Mesodermal cell (in vitro differentiated cells): Measurements from ENCODE around the gene TEKT4. TPM values are rescaled to one million over a fixed set of nuclear protein-coding genes. Genes with fewer than 3 reads are reported as not detected.
"Not testable (repeated sequence)": the region's sequence is repeated elsewhere in the genome, so short reads cannot be mapped to it uniquely, and the experiment has no call there.

ENCODE experiments used
- H3K27ac ChIP-seq: 2 replicates; pipeline ENCODE4 v1.7.0; 2013; ENCODE audit warnings: mild to moderate bottlenecking, low read depth, low read length, moderate library complexity; ENCODE audit not compliant: severe bottlenecking
- H3K36me3 ChIP-seq: 2 replicates; pipeline ENCODE4 v1.7.1; 2013; ENCODE audit warnings: mild to moderate bottlenecking, low read length, moderate library complexity; ENCODE audit not compliant: control insufficient read depth, insufficient read depth
- H3K4me1 ChIP-seq: one replicate; pipeline ENCODE4 v1.7.1; 2013; ENCODE audit warnings: mild to moderate bottlenecking, low read length; ENCODE audit not compliant: insufficient read depth, control insufficient read depth, poor library complexity, severe bottlenecking
- H3K4me3 ChIP-seq: 2 replicates; pipeline ENCODE4 v1.7.0; 2013; ENCODE audit warnings: low read length, control low read depth, mild to moderate bottlenecking; ENCODE audit not compliant: insufficient read depth, poor library complexity, severe bottlenecking; ENCODE audit errors: extremely low read depth
- H3K9me3 ChIP-seq: 2 replicates; pipeline ENCODE4 v1.7.1; 2013; ENCODE audit warnings: mild to moderate bottlenecking, low read length, moderate library complexity; ENCODE audit not compliant: control insufficient read depth
- WGBS, 2 experiments: methylation state at CpG; one replicate each; pipeline ENCODE4 v1.1.5; 2013; ENCODE audit warnings: missing lambda C conversion rate in 2 of 2; ENCODE audit not compliant: insufficient coverage in 2 of 2; 5-methylcytosine and 5-hydroxymethylcytosine counted together
- polyA plus RNA-seq, 2 experiments: library from polyadenylated mRNA; stranded (reverse); fragments of 50-300 nt; gene quantifications; one replicate each; pipeline ENCODE4 v1.2.3, GENCODE V29; 2013

TEKT4 gene, protein sequence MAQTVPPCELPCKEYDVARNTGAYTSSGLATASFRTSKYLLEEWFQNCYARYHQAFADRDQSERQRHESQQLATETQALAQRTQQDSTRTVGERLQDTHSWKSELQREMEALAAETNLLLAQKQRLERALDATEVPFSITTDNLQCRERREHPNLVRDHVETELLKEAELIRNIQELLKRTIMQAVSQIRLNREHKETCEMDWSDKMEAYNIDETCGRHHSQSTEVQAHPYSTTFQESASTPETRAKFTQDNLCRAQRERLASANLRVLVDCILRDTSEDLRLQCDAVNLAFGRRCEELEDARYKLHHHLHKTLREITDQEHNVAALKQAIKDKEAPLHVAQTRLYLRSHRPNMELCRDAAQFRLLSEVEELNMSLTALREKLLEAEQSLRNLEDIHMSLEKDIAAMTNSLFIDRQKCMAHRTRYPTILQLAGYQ
- not detected for polyA plus RNA-seq (2013, experiment 1 of 2)
- not detected for polyA plus RNA-seq (2013, experiment 2 of 2)

DNA sequence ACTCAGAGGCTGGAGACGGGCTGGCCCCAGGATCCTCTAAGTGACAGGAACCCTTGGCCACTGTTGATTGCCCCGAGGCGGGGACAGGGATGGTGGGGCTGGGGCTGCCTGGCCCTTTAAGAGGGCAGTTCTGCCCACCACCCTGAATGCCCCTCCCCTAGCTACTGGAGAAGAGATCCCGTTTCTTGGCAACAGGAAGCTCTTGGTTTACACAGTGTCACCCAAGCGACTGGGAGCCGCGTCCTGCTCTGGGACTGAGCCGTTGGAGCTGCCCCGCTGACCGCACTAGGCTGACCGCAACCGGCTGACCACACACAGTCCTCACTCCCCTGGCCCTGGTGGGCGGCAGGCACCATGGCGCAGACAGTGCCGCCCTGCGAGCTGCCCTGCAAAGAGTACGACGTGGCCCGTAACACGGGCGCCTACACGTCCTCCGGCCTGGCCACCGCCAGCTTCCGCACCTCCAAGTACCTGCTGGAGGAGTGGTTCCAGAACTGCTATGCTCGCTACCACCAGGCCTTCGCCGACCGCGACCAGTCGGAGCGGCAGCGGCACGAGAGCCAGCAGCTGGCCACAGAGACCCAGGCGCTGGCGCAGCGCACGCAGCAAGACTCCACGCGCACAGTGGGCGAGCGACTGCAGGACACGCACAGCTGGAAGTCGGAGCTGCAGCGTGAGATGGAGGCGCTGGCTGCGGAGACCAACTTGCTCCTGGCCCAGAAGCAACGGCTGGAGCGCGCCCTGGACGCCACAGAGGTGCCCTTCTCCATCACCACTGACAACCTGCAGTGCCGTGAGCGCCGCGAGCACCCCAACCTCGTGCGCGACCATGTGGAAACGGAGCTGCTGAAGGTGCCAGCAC is at the start of gene TEKT4:
Gene TEKT4, plus strand, starts transcription at position 205 of the 862 bp plus-strand sequence. Its CDS starts 150 bp downstream, at position 355.
- peak within 1 kb of the TSS; percentile 8 for H3K4me3 ChIP-seq
- H3K4me1 ChIP-seq: no peaks in the 10 kb centered on the region
- H3K36me3 ChIP-seq: no peaks in the 10 kb centered on the region
- 50 to 60% methylated on average over 47 to 52 of the region's 59 CpGs for WGBS, 2 experiments
- H3K9me3 ChIP-seq: no peaks in the 10 kb centered on the region
- no peak within 1 kb of the TSS for H3K27ac ChIP-seq

DNA sequence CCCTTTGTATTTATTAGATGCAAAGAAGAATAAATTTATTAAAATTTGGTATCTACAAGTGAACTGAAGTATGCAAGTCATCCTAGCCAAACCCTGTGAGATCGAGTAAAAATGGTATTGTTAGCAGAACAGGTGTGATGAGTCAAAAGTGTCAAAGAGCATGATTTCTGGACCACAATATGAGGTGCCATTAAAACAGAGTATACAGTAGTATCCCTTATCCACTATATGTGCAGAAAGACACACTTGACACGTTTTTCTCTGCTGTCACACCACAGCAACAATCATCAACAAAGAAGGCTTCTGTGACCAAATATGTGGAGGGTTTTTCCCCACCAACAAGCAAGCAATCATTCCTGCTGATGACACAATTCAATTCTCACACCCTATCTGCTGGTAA is 32.0 kb upstream of the TEKT4 start:
- H3K9me3 ChIP-seq, H3K4me3 ChIP-seq, H3K4me1 ChIP-seq, H3K36me3 ChIP-seq, H3K27ac ChIP-seq: not testable (repeated sequence)
- WGBS, 2 experiments: 0 to 14% methylated on average over 1 of the region's 2 CpGs

DNA sequence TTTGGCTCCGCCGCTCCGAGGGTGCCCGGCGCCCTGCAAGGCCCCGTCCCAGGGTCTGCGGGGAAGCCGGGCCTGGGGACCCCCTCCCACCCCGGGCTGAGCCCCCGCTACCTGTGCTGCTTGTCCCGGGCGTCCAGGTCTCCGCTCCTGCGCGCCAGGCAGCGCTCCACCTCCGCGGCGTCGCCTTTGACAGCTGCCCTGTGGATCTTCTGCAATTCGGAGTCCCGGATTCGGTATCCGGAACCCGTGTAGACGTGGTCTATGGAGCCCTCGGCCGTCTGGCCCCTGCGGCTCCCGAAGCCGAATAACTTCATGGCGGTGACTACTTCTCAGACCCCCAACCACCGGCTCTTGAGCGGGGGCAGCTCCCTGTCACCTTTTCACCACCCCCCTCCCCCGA is 14.4 kb upstream of the TEKT4 start:
- H3K9me3 ChIP-seq, H3K27ac ChIP-seq, H3K36me3 ChIP-seq, H3K4me1 ChIP-seq, H3K4me3 ChIP-seq: not testable (repeated sequence)
- 37 to 56% methylated on average over 8 to 23 of the region's 35 CpGs for WGBS, 2 experiments

DNA sequence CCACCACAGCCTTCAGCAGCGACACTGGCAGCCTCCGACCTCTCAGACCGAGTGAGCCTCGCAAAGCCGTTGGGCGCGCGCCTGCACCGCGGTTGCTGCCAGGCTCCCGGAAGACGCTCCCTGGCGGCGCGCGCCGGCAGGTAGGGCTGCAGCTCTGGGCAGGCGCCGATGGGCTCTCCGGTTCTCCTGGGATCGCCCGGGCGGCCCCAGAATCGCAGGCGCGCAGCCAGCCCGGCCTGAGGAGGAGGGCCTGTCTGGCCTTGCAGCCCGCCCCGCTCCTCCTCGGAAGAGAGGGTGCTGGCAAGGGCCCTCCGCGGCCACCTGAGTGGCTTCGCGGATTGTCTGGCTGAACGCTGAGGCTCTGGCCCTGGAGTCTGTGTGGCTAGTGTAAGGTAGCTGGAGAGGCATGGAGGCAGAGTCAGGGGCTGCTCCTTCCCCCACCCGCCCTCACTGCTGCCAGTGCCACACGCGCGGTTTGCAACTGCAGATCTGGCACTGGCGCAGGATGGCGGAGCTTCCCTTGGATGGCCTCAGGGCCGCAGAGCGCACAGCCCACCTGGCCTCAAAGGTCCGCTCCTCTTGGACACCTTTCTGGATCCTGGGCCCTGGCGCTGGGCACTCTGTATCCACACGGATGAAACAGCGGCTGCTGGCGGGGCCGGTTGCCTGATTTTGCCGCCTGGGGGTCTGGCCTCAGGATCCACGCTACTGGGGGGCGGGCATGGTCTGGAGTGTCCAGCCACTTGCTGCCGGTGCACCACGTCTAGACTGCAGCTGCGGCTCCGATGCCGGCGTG is 13.7 kb upstream of the TEKT4 start:
- H3K27ac ChIP-seq, H3K4me1 ChIP-seq, H3K36me3 ChIP-seq, H3K9me3 ChIP-seq, H3K4me3 ChIP-seq: not testable (repeated sequence)
- 58 to 71% methylated on average over 42 of the region's 58 CpGs for WGBS, 2 experiments

DNA sequence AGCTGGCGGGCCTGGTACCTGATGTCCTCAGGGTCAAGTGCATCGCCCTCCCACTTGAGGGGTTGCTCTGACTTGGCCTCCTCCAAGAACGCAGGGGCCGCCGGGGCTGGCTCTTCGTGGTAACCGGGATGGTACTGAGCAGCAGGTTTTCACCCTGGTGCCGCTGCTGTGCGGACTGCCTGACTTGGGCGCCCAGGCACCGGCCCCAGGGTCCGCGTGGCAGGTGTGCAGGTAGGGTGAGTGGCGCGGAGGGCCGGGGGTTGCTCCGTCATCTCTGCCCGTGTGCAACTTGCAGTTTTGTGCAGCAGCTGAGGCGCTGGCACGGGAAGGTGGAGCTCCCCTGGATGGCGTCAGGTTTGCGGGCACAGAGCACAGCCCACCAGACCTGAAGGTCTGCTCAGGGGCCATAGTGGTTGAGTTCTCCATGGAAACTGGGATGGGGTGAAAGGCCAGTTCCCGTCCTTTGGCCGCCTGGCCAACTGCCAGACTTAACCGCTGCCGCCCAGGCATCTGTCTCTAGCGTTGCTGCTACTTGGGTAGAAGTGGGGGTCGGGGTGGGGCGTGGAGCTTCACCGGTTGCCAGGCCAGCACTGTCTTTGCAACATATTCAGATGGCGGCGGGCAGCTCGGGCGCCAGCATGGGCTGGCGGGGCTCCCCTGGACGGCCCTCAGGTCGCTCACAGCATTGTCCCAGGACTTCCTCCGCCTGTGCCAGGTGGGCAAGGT is 12.9 kb upstream of the TEKT4 start:
- not testable (repeated sequence) for H3K4me3 ChIP-seq, H3K9me3 ChIP-seq, H3K36me3 ChIP-seq, H3K4me1 ChIP-seq, H3K27ac ChIP-seq
- WGBS, 2 experiments: 83 to 92% methylated on average over 17 to 26 of the region's 38 CpGs

DNA sequence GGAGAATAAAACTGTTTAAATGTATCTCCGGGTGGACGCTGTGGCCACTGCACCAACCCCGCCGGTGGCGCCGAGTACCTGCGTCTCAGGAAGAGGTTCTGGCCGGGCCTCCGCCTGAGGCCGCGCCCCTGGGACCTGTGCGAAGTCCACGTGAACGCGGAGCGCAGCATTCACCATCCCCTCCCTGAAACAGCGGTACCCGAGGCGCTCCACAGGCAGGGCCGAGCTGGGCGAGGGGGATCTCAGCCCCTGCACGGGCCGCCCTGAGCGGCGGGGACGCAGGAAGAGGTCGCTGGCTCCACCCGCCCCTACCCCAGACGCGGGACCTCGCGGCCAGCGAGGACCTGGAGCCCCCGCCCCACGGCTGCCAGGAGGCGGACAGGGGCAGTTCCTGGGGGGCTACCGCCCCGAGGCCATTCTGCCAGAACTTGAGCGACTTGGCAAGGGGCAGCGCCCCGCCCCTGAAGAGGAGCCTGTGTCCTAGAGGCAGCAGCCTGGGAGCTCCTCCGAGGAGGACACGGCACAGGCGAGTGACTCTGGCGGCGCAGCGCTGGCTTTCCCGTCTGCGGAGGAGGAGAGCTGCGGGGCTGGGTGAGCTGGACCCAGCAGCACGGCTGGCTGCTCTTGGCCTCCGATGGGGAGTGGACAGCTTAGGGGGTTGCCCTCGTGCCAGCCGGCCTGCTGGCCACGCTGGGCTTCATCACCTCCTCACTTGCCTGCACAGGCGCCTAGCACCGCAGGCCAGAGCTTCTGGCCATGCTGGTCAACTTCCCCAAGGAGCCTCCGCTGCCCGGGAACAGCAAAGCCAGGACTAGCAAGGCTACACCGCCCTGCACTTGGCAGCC is 9.7 kb upstream of the TEKT4 start:
- no peaks in the 10 kb centered on the region for H3K9me3 ChIP-seq
- H3K27ac ChIP-seq: no peak overlapping the region
- H3K36me3 ChIP-seq: no peaks in the 10 kb centered on the region
- 49 to 50% methylated on average over 42 to 55 of the region's 60 CpGs for WGBS, 2 experiments
- H3K4me1 ChIP-seq: no peaks in the 10 kb centered on the region
- no peak overlapping the region for H3K4me3 ChIP-seq

DNA sequence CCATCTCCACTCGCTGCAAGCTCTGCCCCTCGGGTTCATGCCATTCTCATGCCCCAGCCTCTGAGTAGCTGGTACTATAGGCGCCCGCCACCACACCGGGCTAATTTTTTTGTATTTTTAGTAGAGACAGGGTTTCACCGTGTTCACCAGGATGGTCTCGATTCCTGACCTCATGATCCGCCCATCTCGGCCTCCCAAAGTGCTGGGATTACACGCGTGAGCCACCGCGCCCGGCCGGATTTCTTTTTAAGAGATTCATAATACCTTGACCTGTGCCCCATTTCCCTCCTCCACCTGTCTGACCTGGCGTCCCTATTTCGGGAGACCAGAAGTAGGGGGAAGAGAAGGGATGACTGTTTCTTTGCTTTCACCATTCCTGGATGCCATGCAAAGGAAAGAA is 8.3 kb upstream of the TEKT4 start:
- not testable (repeated sequence) for H3K4me3 ChIP-seq, H3K27ac ChIP-seq, H3K9me3 ChIP-seq, H3K36me3 ChIP-seq, H3K4me1 ChIP-seq
- WGBS, 2 experiments: 82 to 88% methylated on average over 5 to 9 of the region's 17 CpGs

DNA sequence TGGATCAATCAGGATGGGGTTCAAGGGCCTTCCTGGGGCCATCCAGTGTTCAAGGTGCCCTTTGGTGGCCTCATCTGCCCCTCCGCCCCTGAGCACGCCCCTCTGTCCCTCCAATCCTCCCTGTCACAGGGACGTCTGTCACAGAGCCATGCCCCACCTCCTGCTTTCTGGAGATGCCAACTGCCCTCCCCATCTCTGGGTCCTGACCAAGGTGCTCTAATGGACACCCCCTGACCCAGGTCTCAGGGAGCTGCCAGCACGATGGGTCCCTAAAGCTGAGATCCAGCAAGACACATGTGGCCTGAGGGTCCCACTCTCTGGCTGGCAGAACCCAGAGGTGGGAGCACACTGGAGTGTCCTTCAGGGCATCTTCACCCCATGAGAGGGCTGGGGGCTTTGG is 2.1 kb upstream of the TEKT4 start:
- WGBS, 2 experiments: 78 to 93% methylated on average over 3 to 4 of the region's 4 CpGs
- Histone ChIP-seq H3K4me3 (no peak overlapping the region), H3K4me1 (no peaks in the 10 kb centered on the region), H3K27ac (no peak overlapping the region), H3K36me3 (no peaks in the 10 kb centered on the region), H3K9me3 (no peaks in the 10 kb centered on the region)

DNA sequence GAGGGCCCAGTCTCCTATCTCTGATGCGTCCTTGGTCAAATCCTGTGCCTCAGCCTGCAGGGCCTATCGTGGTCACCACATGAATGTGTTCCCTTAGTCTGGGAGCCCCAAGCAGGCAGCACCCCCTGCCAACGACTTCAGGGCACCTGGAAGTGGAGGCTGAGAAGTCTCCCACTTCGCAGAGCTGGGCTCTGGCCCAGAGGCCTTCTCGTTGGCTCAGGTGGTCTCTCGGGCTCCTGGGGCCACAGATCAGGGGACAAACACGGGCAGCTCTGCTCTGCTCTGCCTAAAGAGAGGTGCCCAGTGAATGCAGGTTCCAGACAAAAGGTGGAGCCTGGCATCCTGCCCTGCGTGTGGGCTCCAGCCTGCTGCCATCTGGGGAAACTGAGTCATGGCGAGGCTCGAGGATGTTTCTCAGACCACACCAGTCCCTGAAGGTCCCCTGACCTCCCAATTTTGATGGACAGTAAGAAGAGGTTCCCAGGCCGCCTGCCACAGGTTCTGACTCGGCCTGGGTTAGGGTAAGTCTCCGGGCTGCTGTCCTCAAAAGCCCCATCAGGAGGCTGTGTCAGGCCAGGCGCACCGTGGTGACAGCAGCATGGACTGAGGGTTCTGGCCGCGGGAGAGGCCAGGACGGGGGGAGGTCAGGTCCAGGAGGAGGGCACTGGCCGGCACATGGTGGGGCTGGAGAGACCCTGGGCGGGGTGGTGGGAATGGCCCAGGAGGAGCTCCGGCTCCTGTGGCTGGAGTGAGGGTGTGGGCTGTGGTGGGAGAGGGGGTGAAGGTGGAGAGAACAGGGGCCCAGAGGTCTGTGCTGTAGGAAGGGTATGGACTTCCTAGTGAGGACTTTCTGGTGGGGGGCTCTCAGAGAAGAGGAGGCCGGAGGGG is 1.4 kb upstream of the TEKT4 start:
- no peak overlapping the region for H3K4me3 ChIP-seq
- no peaks in the 10 kb centered on the region for H3K4me1 ChIP-seq
- no peak overlapping the region for H3K27ac ChIP-seq
- no peaks in the 10 kb centered on the region for H3K36me3 ChIP-seq
- no peaks in the 10 kb centered on the region for H3K9me3 ChIP-seq
- WGBS, 2 experiments: 75 to 81% methylated on average over 19 to 21 of the region's 22 CpGs
